ENCODE results near the gene CPM. TPM values are rescaled to one million over a fixed set of nuclear protein-coding genes. Genes with fewer than 3 reads are reported as not detected.

CPM gene
- total and polyA plus RNA-seq, 2 donors (not counting 3 experiments of a cell fraction or from before 2014, with no cell fraction given), result not detected

DNA sequence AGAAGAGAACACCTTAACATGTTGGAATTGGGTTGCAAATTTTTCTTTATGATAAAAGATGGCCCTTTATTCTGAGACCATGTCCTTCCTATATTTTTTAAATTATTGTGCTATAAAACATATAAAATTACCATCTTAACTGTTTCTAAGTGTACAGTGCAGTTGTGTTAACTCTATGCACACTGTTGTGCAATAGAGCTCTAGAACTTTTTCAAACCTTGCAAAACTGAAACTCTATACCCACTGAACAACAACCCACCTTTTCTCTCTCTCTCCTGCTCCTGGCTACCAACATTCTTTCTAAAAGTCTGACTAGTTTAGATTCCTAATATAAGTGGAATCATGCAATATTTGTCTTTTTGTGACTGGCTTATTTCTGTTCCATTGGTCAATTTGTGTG is 7.8 kb upstream of the CPM start:
- Histone ChIP-seq H3K9ac (replicated peaks; ENCODE audit: extremely low read depth, insufficient read depth, low read length) (no peak overlapping the region), H3K9me3 (replicated peaks; ENCODE audit: control insufficient read depth, insufficient read depth, low read length) (no peaks in the 10 kb centered on the region), H3K79me2 (ENCODE audit: control insufficient read depth, insufficient read depth, low read length) (no peaks in the 10 kb centered on the region), H3K27ac (ENCODE audit: insufficient read depth, low read depth, low read length) (no peak overlapping the region), H3K9me1 (replicated peaks; ENCODE audit: control insufficient read depth, extremely low read depth, insufficient read depth, low read length) (no peaks in the 10 kb centered on the region), H3K27me3 (ENCODE audit: control insufficient read depth in 2 of 2, insufficient read depth in 2 of 2, low read length in 2 of 2) (peaks cover 6 to 21% of the 10 kb centered on the region in 2 experiments), H3K4me2 (ENCODE audit: insufficient read depth, low read length) (no peak overlapping the region), H3K4me3 (replicated peaks in 1 of 3; ENCODE audit: insufficient read depth in 1 of 3, low read depth in 1 of 3, low read length in 3 of 3) (no peak overlapping the region), H2AFZ (ENCODE audit: low read depth, low read length) (no peak overlapping the region), H4K20me1 (replicated peaks; ENCODE audit: control insufficient read depth, extremely low read depth, insufficient read depth, low read length) (no peaks in the 10 kb centered on the region), H3K36me3 (ENCODE audit: control insufficient read depth in 2 of 2, extremely low read depth in 1 of 2, insufficient read depth in 2 of 2, low read length in 2 of 2) (no peaks in the 10 kb centered on the region), H3K4me1 (ENCODE audit: control insufficient read depth, extremely low read depth, insufficient read depth, low read length) (no peaks in the 10 kb centered on the region)
- BruUV-seq (replicated peaks), result no TSS peak
- no peak for TF ChIP-seq POLR2A (IDR thresholded peaks at IDR 0.05; ENCODE audit: low read depth, low read length)
- DNase-seq (ENCODE audit: low read depth, low spot score) (no peak), FAIRE-seq (no peak)
- POLR2A ChIA-PET, result no interaction called here
- dilution Hi-C loops (cut with MboI; ENCODE audit: extremely low pct_ligation_motif_present, low sequenced_read_pairs) (no loop called here), intact Hi-C loops (cut with micrococcal nuclease) (no loop called here)
- CTCF ChIA-PET, result no interaction called here

DNA sequence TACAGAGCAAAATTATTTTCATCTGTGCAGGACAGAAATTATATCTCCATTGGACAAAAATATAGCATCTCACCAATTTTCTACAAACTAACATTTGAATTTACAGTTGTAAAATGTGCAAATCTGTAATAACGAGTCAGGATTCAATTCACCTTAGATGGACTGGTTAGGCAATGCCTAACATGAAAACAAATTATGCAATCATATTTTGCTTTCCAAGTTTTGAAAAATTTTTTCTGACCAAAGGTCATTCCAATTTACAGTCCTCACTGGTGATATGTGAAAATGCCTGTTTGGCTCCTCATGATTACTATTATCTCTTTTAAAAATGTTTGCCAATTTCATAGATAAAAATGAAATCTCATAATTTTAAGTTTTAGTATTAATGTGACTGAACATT is 6.5 kb upstream of the CPM start:
- Histone ChIP-seq H3K9ac (replicated peaks; ENCODE audit: extremely low read depth, insufficient read depth, low read length) (no peak overlapping the region), H2AFZ (ENCODE audit: low read depth, low read length) (no peak overlapping the region), H3K36me3 (ENCODE audit: control insufficient read depth in 2 of 2, extremely low read depth in 1 of 2, insufficient read depth in 2 of 2, low read length in 2 of 2) (no peaks in the 10 kb centered on the region), H3K4me2 (ENCODE audit: insufficient read depth, low read length) (no peak overlapping the region), H3K4me1 (ENCODE audit: control insufficient read depth, extremely low read depth, insufficient read depth, low read length) (no peaks in the 10 kb centered on the region), H3K27me3 (ENCODE audit: control insufficient read depth in 2 of 2, insufficient read depth in 2 of 2, low read length in 2 of 2) (peaks cover 9 to 22% of the 10 kb centered on the region in 2 experiments), H3K79me2 (ENCODE audit: control insufficient read depth, insufficient read depth, low read length) (no peaks in the 10 kb centered on the region), H3K9me3 (replicated peaks; ENCODE audit: control insufficient read depth, insufficient read depth, low read length) (no peaks in the 10 kb centered on the region), H3K4me3 (replicated peaks in 1 of 3; ENCODE audit: insufficient read depth in 1 of 3, low read depth in 1 of 3, low read length in 3 of 3) (no peak overlapping the region), H3K9me1 (replicated peaks; ENCODE audit: control insufficient read depth, extremely low read depth, insufficient read depth, low read length) (no peaks in the 10 kb centered on the region), H3K27ac (ENCODE audit: insufficient read depth, low read depth, low read length) (no peak overlapping the region), H4K20me1 (replicated peaks; ENCODE audit: control insufficient read depth, extremely low read depth, insufficient read depth, low read length) (no peaks in the 10 kb centered on the region)
- ChIA-PET POLR2A (no interaction called here), CTCF (no interaction called here)
- dilution Hi-C loops (cut with MboI; ENCODE audit: extremely low pct_ligation_motif_present, low sequenced_read_pairs), result no loop called here
- BruUV-seq (replicated peaks), result no TSS peak
- intact Hi-C loops (cut with micrococcal nuclease), result no loop called here
- DNase-seq (ENCODE audit: low read depth, low spot score) (no peak), FAIRE-seq (no peak)
- no peak for TF ChIP-seq JUN (IDR thresholded peaks at IDR 0.05; ENCODE audit: borderline replicate concordance, insufficient read depth, insufficient read length, low read depth)
- no peak for TF ChIP-seq FOS (IDR thresholded peaks at IDR 0.05; ENCODE audit: borderline replicate concordance, insufficient read depth, low read length)
- no peak for TF ChIP-seq GATA2 (IDR thresholded peaks at IDR 0.05; ENCODE audit: insufficient read depth, insufficient read length, low read depth, low read length)
- TF ChIP-seq, protein P1, sequence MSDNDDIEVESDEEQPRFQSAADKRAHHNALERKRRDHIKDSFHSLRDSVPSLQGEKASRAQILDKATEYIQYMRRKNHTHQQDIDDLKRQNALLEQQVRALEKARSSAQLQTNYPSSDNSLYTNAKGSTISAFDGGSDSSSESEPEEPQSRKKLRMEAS (IDR thresholded peaks at IDR 0.05; ENCODE audit: insufficient read depth, insufficient read length), result no peak
- no peak for TF ChIP-seq POLR2A (IDR thresholded peaks at IDR 0.05; ENCODE audit: low read depth, low read length)
- no peak for TF ChIP-seq POLR2AphosphoS5 (IDR thresholded peaks at IDR 0.05; ENCODE audit: insufficient read depth, low read depth, low read length)
